ENCODE measurements around the gene CD276.
A peak's percentile ranks its signal among the peaks of the same experiment; 100 is the strongest.
"Not testable (repeated sequence)": the region's sequence is repeated elsewhere in the genome, so short reads cannot be mapped to it uniquely, and the experiment has no call there.

Gene CD276

GRCh38 chr15:73710321-73710720 is 26.1 kb downstream of the CD276 start:
- no peak for DNase-seq (ENCODE audit: low read depth)

- no peak for DNase-seq (ENCODE audit: low read depth)
Observed at GRCh38 chr15:73711526-73711925, 27.3 kb downstream of the CD276 start.

- no peak for DNase-seq (ENCODE audit: low read depth)
Observed at GRCh38 chr15:73712107-73712506, 27.9 kb downstream of the CD276 start.

- DNase-seq (ENCODE audit: low read depth) = no peak
Observed at GRCh38 chr15:73714695-73715301, 30.6 kb downstream of the CD276 start.

- no peak for DNase-seq (ENCODE audit: low read depth)
Observed at GRCh38 chr15:73715417-73715816, 31.2 kb downstream of the CD276 start.

GRCh38 chr15:73716417-73716816 is 32.2 kb downstream of the CD276 start:
- DNase-seq (ENCODE audit: low read depth) = no peak

GRCh38 chr15:73717206-73717605 is 33.0 kb downstream of the CD276 start:
- DNase-seq (ENCODE audit: low read depth) = no peak

- DNase-seq (ENCODE audit: low read depth) = no peak
Observed at GRCh38 chr15:73717802-73718201, 33.6 kb downstream of the CD276 start.

- DNase-seq (ENCODE audit: low read depth) = no peak
Observed at GRCh38 chr15:73718694-73719093, 34.5 kb downstream of the CD276 start.

- DNase-seq (ENCODE audit: low read depth) = no peak
Observed at GRCh38 chr15:73722425-73722824, 38.2 kb downstream of the CD276 start.

- DNase-seq (ENCODE audit: low read depth) = no peak
Observed at GRCh38 chr15:73723191-73723590, 39.0 kb downstream of the CD276 start.

GRCh38 chr15:73724212-73724611 is 40.0 kb downstream of the CD276 start:
- no peak for DNase-seq (ENCODE audit: low read depth)

GRCh38 chr15:73727330-73727976 is 43.3 kb downstream of the CD276 start:
- DNase-seq (ENCODE audit: low read depth) = peak; percentile 58

- DNase-seq (ENCODE audit: low read depth) = not testable (repeated sequence)
Observed at GRCh38 chr15:73732051-73732450, 47.9 kb downstream of the CD276 start.

- no peak for DNase-seq (ENCODE audit: low read depth)
Observed at GRCh38 chr15:73732930-73733329, 48.7 kb downstream of the CD276 start.

GRCh38 chr15:73737535-73737934 is 53.4 kb downstream of the CD276 start:
- DNase-seq (ENCODE audit: low read depth) = no peak

GRCh38 chr15:73740152-73741048 is 56.2 kb downstream of the CD276 start:
- DNase-seq (ENCODE audit: low read depth) = no peak

GRCh38 chr15:73741321-73741836 is 57.2 kb downstream of the CD276 start:
- DNase-seq (ENCODE audit: low read depth) = peak; percentile 39

- DNase-seq (ENCODE audit: low read depth) = no peak
Observed at GRCh38 chr15:73744293-73744692, 60.1 kb downstream of the CD276 start.

- no peak for DNase-seq (ENCODE audit: low read depth)
Observed at GRCh38 chr15:73745073-73745472, 60.9 kb downstream of the CD276 start.

GRCh38 chr15:73746261-73746660 is 62.1 kb downstream of the CD276 start:
- no peak for DNase-seq (ENCODE audit: low read depth)

GRCh38 chr15:73746883-73747282 is 62.7 kb downstream of the CD276 start:
- no peak for DNase-seq (ENCODE audit: low read depth)
